GM15510 (cell line): Measurements from ENCODE around the gene EDNRA.

ENCODE experiments used
- POLR2A ChIP-seq: IDR thresholded peaks from 3 replicates; pipeline ENCODE4 v1.6.1; 2011; ENCODE audit warnings: borderline replicate concordance; ENCODE audit not compliant: insufficient read length; ENCODE audit errors: extremely low read depth

Gene EDNRA

DNA sequence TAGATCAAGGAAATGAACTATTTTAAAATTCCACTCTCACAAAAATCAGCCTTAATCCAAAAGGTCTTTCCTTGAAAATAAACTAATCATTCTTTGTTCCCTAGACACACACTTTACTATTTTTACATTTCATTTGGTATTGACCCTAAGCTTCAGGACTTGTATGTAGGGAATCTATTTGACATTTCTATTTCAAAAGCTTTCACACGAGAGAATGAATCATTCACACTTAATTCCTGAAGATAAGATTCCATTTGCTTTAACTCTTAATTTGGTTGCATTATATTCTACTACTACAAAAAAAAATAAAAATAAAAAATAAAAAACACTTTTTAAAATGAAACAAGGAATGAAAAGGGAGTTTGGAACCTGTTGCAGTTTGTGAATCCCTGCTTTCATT is 43.7 kb downstream of the EDNRA start:
- TF ChIP-seq POLR2A: no peak

DNA sequence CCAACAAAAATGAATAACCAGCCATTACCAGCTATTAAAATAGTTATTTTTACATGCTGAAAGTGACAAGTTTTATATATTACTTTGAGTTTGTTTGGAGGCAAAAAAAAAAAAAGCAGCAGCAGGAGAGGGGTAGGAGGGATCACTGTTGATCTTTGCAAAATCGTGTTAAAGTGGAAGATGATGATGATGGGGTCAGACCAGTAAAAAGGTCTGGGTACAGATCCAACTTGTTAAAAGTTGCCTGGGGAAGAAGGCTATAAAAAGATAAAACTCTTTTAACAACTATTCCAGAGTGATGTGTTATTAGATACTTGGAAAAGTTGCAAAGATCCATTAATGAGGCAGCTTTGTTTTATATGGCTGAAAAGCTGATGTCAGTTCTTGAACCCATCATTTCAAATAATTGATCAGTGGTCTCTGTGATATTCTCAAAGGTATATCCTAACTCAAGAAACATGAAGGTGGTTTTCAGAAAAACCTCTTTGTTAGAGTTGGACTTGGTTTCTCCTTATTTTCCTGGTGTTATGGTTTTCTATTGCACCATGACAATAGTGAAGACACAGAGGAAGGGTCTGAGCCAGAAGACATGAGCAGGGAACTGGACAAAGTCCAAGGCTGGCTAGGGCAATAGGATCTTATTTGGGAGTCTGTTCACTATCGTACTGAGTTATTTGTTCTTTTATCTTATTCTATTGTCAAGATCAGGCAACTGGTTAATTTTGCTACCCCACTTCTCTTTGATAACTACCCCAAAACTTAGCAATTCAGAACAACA is 44.8 kb downstream of the EDNRA start:
- no peak for TF ChIP-seq POLR2A

DNA sequence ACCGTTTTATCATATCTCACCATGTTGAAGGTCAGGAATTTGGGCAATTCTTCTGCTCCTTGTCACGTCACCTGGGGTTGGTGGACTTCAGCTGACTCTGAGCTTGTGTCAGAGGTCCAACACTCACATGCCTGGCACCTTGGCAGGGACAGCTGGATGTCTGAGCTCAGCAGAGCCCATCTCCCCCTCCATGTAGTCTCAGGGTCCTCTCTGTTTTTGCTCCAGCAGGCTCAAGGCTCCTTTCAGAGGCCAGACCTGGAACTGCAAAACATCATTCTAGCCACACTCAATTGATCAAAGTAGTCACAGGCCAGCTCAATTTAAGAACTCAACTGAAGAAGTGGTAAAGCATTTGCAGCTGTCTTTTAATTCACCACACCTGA is 45.4 kb downstream of the EDNRA start:
- no peak for TF ChIP-seq POLR2A

DNA sequence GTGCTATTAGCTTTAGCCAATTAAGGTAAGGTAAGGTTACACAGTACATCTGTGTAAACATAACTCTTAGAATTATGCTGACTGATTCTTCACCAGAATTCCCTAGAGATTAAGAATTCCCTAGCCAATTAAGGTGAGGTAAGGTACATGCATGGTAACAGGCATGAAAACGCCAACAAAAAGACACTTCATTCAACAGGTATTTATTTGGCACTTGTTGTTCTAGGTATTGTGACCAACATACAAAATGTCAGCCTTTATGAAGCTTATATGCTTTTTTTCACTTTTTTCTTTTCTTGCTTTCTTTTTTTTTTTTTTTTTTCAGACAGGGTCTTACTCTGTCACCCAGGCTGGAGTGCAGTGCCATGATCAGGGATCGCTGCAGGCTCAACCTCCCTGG is 47.2 kb downstream of the EDNRA start:
- TF ChIP-seq POLR2A: no peak

DNA sequence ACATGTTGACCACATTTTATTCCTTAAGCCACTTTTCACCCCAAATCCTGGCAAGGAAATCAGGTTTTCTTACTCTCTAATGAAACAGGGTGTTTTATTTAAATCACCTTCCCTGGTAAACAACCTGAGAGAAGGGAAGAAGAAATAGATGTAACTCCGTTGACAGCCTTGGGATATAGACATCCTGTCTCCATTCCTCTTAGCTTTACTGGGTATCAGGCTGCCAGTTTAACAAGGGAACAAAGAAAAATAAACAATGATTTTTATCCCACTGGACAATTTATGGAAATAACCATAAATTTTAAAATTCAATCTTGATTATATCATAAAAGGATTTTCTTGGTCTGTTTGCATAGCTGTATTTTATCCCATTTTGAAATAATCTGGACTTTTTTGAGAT is 49.2 kb downstream of the EDNRA start:
- no peak for TF ChIP-seq POLR2A

DNA sequence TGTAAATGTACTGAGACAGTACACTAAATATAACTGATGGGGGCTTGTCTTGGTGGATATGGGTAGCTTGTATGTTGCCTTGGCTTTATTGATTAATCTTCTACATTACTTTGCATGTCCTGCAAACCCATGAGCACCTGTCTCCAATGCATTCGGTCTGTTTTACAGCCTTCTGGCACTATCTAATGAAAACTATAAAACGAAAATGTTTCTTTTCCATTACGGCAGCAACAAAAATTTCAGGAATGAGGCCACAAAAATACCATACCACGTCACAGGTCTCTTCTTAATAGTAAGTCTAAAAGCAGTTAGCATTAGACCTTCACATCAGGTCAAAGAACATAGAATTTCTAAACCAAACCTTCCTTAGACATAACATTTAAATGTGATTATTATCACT is 49.8 kb downstream of the EDNRA start:
- no peak for TF ChIP-seq POLR2A

DNA sequence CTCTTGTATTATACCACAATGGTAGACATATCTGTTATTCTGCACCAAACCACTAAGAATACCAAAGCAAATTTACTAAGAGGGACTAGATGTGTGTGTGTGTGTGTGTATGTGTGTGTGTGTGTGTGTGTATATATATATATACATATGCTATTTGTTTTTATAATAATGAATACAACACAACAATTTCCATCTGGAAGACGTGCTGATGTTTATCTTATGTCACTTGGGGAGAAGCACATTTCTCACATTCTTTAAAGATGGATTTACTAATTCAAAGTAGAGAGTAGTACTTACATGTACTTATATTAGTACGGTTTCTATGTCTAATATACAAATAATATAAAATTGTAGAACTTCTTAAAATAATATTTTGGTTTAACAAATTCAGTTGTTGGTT is 52.0 kb downstream of the EDNRA start:
- no peak for TF ChIP-seq POLR2A

DNA sequence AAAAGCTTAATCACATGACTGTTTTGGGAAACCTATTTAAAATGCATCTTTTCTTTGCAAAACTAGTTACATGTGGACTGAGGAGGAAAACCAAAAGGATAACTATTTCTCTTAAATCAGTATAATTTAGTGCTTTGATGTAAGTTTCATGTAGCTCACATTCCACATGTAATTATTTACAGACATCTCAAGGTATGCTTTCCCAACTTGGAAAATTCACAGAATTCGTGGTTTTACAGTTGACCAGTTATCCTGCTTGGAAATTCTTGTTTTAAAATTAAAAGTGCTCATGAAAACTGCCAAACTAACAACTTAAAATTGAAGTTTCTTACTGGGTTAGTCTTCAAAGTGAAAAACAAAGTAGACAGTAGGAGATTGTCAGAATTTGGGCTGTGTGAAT is 52.4 kb downstream of the EDNRA start:
- no peak for TF ChIP-seq POLR2A

DNA sequence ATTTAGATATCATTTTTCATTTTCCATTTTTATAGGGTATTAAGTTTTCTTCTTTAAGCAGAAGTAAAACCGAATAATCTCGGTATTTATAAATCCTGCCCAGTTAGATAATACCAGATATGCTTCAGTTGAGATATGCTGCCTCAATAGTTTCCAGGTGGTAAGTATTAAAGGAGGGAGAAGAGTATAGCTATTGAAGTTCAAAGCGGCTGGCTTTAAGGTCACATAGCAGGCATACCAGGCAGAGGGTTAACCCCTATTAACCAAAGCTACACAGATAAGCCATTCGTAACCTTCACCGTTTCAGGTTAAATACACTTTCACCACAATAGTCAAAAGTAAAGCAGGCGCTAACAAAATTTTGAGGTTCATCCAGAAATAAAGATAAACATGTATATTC is 54.2 kb downstream of the EDNRA start:
- TF ChIP-seq POLR2A: no peak

DNA sequence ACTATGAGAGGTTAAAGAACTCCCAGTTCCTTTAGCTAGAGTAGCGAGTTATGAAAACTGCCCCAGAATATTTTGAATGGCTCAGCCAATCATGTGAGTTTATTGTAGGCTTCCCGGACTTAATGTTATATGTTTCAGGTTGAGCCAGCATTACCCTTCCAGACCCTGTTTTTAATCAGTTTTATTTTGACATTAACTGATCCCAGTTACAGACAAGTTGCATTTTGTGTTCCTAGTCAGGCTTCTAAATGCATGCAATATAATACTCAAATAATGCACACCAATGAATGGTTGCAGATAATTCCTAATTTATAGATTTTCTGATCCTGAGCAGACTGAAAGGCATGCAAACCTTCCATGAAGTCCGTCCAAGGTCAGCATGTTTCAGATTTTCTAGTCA is 57.8 kb downstream of the EDNRA start:
- no peak for TF ChIP-seq POLR2A

DNA sequence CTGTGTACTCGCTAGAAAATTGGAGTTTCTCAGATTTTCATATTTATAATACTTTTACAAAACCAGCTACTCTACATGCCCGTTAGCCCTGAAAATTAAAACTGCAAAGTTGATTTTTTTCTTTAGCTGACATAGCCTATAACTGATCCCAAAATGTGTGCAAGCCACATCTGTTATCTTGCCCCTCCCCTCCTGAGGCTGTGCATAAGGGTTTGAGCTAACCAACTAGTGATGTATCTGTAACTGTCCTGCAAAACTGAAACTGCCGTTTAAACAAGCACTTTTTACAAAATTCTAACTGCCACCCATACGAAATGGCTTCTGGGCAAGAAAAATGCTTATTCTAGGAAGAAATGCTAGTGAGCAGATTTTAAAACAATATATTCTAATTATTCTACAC is 59.1 kb downstream of the EDNRA start:
- TF ChIP-seq POLR2A: no peak

DNA sequence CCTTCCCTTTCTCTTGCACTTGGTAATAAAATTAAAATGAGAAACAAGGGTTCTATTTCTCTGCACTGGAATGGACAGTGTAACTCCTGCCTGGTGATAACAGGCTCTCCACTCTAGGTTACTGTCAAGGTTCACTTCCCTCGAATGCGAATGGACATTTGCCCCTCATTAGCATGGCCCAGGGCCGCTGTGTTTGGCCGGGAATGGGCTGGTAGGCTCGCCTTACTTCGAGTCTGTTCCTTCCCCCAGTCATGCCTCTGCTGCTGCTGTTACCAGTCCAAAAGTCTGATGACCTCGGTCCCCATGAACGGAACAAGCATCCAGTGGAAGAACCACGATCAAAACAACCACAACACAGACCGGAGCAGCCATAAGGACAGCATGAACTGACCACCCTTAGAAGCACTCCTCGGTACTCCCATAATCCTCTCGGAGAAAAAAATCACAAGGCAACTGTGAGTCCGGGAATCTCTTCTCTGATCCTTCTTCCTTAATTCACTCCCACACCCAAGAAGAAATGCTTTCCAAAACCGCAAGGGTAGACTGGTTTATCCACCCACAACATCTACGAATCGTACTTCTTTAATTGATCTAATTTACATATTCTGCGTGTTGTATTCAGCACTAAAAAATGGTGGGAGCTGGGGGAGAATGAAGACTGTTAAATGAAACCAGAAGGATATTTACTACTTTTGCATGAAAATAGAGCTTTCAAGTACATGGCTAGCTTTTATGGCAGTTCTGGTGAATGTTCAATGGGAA is 61.5 kb downstream of the EDNRA start:
- TF ChIP-seq POLR2A: no peak

DNA sequence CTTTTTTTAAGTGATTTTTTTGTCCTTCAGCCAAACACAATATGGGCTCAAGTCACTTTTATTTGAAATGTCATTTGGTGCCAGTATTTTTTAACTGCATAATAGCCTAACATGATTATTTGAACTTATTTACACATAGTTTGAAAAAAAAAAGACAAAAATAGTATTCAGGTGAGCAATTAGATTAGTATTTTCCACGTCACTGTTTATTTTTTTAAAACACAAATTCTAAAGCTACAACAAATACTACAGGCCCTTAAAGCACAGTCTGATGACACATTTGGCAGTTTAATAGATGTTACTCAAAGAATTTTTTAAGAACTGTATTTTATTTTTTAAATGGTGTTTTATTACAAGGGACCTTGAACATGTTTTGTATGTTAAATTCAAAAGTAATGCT is 62.1 kb downstream of the EDNRA start:
- TF ChIP-seq POLR2A: no peak

DNA sequence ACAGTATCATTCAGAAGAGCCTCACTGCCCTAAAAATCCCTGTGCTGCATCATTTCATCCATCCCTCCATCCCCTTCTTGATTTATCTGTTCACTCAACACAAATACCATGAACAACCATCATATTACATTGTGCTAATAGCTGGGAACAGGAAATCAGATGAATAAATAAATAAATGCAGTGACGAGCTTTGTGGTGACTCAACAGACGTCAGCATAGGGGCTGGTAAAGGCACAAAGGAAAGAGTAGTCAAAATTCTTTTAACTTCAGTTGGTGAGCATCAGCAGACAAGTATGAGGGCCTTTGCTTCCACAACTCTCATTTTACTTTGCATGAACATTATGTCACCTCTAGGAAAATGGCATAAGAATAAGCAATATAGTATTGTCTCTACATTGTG is 65.5 kb downstream of the EDNRA start:
- no peak for TF ChIP-seq POLR2A

DNA sequence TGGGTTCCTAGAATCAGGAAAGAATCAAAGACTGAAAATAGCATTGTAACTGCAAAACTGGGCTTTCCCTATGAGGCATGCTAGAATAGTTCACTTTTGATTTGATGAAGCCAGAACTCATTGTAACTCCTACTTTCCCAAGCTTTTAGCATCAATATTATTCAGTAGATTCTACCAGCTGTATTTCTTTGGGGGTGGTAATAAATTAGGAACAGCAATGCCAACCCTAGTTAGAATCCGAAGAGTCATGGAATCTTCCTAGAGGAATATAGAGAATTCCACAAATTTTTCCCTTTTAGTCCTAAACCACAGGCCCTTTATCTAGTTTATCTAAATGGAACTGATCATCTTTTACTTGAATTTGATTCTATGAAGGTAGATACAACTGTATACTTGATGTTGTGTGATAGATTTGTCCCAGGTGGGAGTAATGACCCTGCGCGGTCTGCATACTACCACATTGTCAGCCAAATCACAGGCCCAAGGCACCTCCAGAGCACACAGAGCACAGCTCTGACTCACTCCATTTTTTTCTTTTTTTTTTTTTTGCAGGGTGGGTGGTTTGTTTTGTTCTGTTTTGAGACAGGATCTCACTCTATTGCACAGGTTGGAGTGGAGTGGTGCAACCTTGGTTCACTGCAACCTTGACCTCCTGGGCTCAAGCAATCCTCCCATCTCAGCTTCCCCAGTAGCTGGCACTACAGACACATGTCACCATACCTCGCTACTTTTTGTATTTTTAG is 66.6 kb downstream of the EDNRA start:
- no peak for TF ChIP-seq POLR2A
